Muscle of arm (tissue), 12 donors: ENCODE data around the gene CILP2. TPM values are rescaled to one million over a fixed set of nuclear protein-coding genes. Genes with fewer than 3 reads are reported as not detected.

Experiments
- DNase-seq: peaks from one replicate; pipeline ENCODE4 v3.0.0-alpha.2; 2013
- polyA plus RNA-seq, 12 donors: library from polyadenylated mRNA; unstranded; fragments of 120-200 nt; gene quantifications; one replicate each; pipeline ENCODE4 v1.2.1, GENCODE V29; 2013; ENCODE audit not compliant: insufficient read length in 12 of 12

CILP2 gene
- polyA plus RNA-seq, 12 donors = 1.4 to 13.9 (median 4.1) TPM; not detected in 2

GRCh38 chr19:19595171-19595701 is 57.2 kb downstream of the CILP2 start:
- DNase-seq = no peak

Other genes starting within 250 kb of the CILP2 start
- gene SUGP1, start 217.8 kb upstream of the CILP2 start, polyA plus RNA-seq = 10 to 100 TPM in 11 of 12 donors, not detected in 1; 30.7 to 60.9 (median 35.2) TPM
- 100 to 1,000 TPM in 1 of 12 donors, 10 to 100 TPM in 11; 30.4 to 112 (median 47.5) TPM for gene MAU2, start 217.4 kb upstream of the CILP2 start, polyA plus RNA-seq
- 10 to 100 TPM in 11 of 12 donors, not detected in 1; 35.2 to 69.9 (median 48.4) TPM for gene GATAD2A, start 132.6 kb upstream of the CILP2 start, polyA plus RNA-seq
- gene TSSK6, start 22.7 kb upstream of the CILP2 start, polyA plus RNA-seq = under 1 TPM in 10 of 12 donors, not detected in 2; 0.28 to 0.74 (median 0.59) TPM
- gene NDUFA13, start 22.0 kb upstream of the CILP2 start, polyA plus RNA-seq = 100 to 1,000 TPM in 11 of 12 donors, not detected in 1; 103 to 191 (median 167) TPM
- 10 to 100 TPM in 3 of 12 donors, 1 to 10 TPM in 8, not detected in 1; 2.9 to 14.4 (median 6.6) TPM for gene YJEFN3, start 9.4 kb upstream of the CILP2 start, polyA plus RNA-seq
- 1 to 10 TPM in 8 of 12 donors, under 1 TPM in 2, not detected in 2; 0.76 to 6.3 (median 1.8) TPM for gene PBX4, start 80.4 kb downstream of the CILP2 start, polyA plus RNA-seq
- 10 to 100 TPM in 2 of 12 donors, 1 to 10 TPM in 9, not detected in 1; 2.6 to 33.2 (median 5.0) TPM for gene LPAR2, start 90.0 kb downstream of the CILP2 start, polyA plus RNA-seq
- gene GMIP, start 105.4 kb downstream of the CILP2 start, polyA plus RNA-seq = 10 to 100 TPM in 2 of 12 donors, 1 to 10 TPM in 9, not detected in 1; 1.8 to 14.7 (median 2.8) TPM
- gene ATP13A1, start 125.4 kb downstream of the CILP2 start, polyA plus RNA-seq = 10 to 100 TPM in 11 of 12 donors, not detected in 1; 19.2 to 42.9 (median 24.8) TPM
- gene ZNF101, start 130.6 kb downstream of the CILP2 start, polyA plus RNA-seq = 10 to 100 TPM in 1 of 12 donors, 1 to 10 TPM in 10, not detected in 1; 5.3 to 22.5 (median 7.2) TPM
- 1 to 10 TPM in 10 of 12 donors, not detected in 2; 4.9 to 7.4 (median 5.7) TPM for gene ZNF14, start 194.8 kb downstream of the CILP2 start, polyA plus RNA-seq